PC-3 (cell line): ENCODE results near the gene TRAF3.

Experiments
- EZH2 ChIP-seq: fragments of 300-600 bp; sonication (generic); IDR thresholded peaks from one replicate; pipeline ENCODE4 v1.6.1; 2017; ENCODE audit warnings: antibody characterized with exemption, mild to moderate bottlenecking, low read length; ENCODE audit not compliant: unreplicated experiment
- EZH2phosphoT487 ChIP-seq: fragments of 300-600 bp; sonication (generic); IDR thresholded peaks from 2 replicates; pipeline ENCODE4 v1.6.1; 2018; ENCODE audit warnings: mild to moderate bottlenecking, antibody characterized with exemption, low read length, borderline replicate concordance
- TF ChIP-seq, protein P1 (sequence below): fragments of 300-600 bp; sonication (generic); conservative IDR thresholded peaks from 2 replicates; pipeline ENCODE4 v1.5.1; 2017; ENCODE audit warnings: antibody characterized with exemption, low read depth, mild to moderate bottlenecking, low read length

DNA sequence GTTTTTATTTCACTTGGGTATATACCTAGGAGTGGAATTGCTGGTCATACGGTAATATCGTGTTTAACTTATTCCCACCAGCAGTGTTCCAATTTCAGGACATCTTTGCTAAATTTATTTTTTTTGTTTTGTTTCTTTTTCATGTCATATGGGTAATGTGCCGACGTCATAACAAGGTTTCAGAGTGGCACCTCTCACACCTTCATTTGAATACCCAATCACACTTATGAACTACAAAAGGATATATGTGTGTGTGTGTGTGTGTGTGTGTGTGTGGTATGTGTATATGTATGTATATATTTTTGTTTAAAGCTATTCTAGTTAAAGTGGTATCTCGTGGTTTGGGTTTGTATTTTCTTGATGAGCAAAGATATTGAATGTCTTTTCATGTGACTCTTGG is 12.1 kb downstream of the TRAF3 start:
- TF ChIP-seq, protein P1, sequence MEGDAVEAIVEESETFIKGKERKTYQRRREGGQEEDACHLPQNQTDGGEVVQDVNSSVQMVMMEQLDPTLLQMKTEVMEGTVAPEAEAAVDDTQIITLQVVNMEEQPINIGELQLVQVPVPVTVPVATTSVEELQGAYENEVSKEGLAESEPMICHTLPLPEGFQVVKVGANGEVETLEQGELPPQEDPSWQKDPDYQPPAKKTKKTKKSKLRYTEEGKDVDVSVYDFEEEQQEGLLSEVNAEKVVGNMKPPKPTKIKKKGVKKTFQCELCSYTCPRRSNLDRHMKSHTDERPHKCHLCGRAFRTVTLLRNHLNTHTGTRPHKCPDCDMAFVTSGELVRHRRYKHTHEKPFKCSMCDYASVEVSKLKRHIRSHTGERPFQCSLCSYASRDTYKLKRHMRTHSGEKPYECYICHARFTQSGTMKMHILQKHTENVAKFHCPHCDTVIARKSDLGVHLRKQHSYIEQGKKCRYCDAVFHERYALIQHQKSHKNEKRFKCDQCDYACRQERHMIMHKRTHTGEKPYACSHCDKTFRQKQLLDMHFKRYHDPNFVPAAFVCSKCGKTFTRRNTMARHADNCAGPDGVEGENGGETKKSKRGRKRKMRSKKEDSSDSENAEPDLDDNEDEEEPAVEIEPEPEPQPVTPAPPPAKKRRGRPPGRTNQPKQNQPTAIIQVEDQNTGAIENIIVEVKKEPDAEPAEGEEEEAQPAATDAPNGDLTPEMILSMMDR, result no peak
- TF ChIP-seq EZH2phosphoT487, result no peak
- no peak for TF ChIP-seq EZH2
